ENCODE results near the gene CHST9.

GRCh38 chr18:26956863-26957262, 228.2 kb downstream of the CHST9 start:
- TF ChIP-seq, protein P1, sequence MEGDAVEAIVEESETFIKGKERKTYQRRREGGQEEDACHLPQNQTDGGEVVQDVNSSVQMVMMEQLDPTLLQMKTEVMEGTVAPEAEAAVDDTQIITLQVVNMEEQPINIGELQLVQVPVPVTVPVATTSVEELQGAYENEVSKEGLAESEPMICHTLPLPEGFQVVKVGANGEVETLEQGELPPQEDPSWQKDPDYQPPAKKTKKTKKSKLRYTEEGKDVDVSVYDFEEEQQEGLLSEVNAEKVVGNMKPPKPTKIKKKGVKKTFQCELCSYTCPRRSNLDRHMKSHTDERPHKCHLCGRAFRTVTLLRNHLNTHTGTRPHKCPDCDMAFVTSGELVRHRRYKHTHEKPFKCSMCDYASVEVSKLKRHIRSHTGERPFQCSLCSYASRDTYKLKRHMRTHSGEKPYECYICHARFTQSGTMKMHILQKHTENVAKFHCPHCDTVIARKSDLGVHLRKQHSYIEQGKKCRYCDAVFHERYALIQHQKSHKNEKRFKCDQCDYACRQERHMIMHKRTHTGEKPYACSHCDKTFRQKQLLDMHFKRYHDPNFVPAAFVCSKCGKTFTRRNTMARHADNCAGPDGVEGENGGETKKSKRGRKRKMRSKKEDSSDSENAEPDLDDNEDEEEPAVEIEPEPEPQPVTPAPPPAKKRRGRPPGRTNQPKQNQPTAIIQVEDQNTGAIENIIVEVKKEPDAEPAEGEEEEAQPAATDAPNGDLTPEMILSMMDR (IDR thresholded peaks at IDR 0.05), result no peak
- TF ChIP-seq POLR2A (IDR thresholded peaks at IDR 0.05), result no peak

Data from prostate gland (tissue), 2 donors.